ENCODE measurements around the gene PRDX2.

The PRDX2 gene

DNA sequence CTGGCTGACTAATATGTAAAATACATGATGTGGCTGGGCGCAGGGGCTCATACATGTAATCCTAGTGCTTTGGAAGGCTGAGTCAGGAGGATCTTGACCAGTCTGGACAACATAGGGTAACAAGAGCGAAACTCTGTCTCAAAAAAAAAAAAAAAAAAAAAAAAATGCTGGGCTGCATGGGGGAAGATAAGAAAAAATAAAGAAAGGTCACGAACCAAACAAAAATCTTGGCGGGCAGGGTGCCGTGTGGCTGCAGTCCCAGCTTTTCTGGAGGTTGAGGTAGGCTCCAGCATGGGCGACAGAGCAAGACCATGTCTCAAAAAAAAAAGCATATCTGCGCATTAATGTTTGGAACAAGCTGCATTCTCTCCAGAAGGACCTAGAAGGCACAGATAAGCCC, 13.5 kb upstream of the PRDX2 start:
- TF ChIP-seq, protein P1, sequence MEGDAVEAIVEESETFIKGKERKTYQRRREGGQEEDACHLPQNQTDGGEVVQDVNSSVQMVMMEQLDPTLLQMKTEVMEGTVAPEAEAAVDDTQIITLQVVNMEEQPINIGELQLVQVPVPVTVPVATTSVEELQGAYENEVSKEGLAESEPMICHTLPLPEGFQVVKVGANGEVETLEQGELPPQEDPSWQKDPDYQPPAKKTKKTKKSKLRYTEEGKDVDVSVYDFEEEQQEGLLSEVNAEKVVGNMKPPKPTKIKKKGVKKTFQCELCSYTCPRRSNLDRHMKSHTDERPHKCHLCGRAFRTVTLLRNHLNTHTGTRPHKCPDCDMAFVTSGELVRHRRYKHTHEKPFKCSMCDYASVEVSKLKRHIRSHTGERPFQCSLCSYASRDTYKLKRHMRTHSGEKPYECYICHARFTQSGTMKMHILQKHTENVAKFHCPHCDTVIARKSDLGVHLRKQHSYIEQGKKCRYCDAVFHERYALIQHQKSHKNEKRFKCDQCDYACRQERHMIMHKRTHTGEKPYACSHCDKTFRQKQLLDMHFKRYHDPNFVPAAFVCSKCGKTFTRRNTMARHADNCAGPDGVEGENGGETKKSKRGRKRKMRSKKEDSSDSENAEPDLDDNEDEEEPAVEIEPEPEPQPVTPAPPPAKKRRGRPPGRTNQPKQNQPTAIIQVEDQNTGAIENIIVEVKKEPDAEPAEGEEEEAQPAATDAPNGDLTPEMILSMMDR (IDR thresholded peaks at IDR 0.05; ENCODE audit: low read depth, low read length): no peak
- H3K4me3 ChIP-seq (ENCODE audit: low read depth, low read length): no peak overlapping the region

DNA sequence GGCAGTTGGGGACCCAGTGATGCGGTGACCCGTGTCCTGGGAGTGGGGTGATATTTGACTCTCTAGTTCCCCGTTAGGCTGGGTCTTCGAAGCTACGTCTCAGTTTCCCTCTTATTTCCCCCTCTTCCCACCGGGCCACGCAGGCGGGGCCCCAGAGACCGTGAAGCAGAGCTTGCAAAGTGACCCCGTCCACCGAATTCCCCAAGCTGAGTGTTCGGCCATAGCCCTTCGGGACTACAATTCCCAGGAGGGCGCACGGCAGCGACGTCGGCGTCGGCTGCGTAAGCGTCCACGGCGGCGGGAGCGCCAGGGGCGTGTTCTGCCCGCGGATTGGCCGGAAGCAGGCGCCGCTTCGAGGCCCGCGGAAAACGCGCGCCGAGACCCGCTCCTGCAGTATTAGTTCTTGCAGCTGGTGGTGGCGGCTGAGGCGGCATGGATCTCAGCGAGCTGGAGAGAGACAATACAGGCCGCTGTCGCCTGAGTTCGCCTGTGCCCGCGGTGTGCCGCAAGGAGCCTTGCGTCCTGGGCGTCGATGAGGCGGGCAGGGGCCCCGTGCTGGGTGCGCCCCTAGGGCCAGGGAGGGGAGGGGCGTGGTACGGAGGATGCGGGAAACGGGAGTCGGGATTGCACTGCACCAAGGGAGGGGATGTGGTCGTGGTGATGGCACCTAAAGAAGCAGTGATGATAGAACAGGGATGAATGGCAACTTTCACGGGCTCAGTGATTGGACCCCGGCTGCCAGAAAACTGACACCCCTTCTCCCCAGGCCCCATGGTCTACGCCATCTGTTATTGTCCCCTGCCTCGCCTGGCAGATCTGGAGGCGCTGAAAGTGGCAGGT, 4.9 kb upstream of the PRDX2 start, which contains the start of gene RNASEH2A:
Gene RNASEH2A (plus strand): TSS at position 343 of the 840 bp plus-strand sequence. CDS start 90 bp downstream, at position 433.
- peak within 1 kb of the TSS; percentile 78 for H3K4me3 ChIP-seq (ENCODE audit: low read depth, low read length)

DNA sequence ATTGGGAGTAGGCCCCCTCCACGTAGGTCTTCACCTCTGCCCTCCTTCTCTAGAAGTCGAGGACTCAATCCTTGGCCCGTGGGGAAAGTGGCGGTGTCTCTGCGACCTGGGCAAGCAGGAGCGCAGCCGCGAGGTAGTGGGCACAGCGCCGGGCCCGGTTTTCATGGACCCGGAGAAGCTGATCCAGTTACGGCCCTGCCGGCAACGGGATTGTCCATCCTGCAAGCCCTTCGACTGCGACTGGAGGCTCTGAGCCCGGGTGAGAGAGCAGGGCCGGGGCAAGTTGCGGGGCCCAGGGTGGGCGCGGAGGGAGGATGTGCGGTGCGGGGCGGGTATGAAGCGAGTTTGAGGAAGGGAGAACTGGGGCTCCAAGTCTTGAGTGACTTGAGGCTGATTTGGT, 2.5 kb upstream of the PRDX2 start:
- TF ChIP-seq, protein P1 (IDR thresholded peaks at IDR 0.05; ENCODE audit: low read depth, low read length): no peak
- H3K4me3 ChIP-seq (ENCODE audit: low read depth, low read length): no peak overlapping the region

More for the DNA sequence above, 4.9 kb upstream of the PRDX2 start, which contains the start of gene RNASEH2A:
- TF ChIP-seq, protein P1 (IDR thresholded peaks at IDR 0.05; ENCODE audit: low read depth, low read length): no peak

DNA sequence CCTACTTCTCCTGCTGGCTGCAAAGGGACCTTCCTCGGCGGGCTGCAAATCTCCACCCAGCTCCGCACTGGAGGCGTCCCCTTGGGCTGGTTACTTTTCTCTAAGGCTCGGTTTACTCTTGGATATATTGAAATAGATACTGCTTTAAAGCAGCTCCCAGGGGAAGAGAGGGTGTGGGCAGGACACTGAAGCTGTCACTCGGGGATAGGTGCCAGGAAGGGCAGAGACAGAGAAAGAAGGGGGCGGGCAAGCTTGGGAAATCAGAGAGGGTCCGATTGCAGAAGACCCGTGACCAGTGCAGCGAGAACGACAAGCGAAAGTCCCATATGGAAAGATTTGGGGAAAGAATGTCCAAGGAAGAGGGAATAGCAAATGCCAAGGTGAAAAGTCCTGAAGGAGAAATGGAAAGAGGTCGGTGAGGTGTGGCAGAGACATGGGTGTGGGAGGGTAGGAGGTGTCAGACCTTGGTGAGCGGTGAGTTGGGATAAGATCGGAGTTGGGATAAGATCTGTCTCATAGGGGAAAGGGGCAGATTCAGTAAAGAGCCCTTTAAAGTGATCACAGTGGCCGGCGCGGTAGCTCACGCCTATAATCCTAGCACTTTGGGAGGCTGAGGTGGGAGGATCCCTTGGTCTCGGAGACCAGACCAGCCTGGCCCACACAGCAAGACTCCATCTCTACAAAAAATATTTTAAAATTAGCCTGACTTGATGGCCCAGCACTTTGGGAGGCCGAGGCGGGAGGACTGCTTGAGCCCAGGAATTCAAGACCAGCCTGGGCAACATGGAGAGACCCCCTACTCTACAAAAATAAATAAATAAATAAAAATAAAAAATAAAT, 887 bp upstream of the PRDX2 start:
- H3K4me3 ChIP-seq (ENCODE audit: low read depth, low read length): peak overlapping the region; percentile 81
- TF ChIP-seq, protein P1 (IDR thresholded peaks at IDR 0.05; ENCODE audit: low read depth, low read length): no peak

DNA sequence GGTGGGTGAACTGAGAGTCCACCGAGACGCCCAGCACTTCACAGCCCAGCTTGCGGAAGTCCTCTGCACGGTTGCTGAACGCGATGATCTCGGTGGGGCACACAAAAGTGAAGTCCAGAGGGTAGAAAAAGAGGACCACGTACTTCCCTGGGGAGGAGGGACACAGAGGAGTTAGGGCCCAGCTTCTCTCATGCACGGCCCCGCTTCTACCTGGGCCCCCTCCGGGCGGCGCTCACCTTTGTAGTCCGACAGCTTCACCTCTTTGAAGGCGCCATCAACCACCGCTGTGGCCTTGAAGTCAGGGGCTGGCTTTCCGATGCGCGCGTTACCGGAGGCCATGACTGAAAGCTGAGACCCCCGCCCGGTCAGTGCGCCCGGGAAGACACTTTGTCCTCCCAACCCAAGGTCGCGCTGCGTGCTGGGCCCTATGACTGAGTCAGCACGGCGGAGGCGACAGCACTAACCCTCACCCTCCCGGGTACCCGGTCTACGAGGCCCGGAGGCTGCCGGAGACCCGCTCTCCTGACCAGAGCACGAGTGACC, 606 bp downstream of the PRDX2 start:
- peak overlapping the region; percentile 81 for H3K4me3 ChIP-seq (ENCODE audit: low read depth, low read length)
- TF ChIP-seq, protein P1 (IDR thresholded peaks at IDR 0.05; ENCODE audit: low read depth, low read length): no peak

DNA sequence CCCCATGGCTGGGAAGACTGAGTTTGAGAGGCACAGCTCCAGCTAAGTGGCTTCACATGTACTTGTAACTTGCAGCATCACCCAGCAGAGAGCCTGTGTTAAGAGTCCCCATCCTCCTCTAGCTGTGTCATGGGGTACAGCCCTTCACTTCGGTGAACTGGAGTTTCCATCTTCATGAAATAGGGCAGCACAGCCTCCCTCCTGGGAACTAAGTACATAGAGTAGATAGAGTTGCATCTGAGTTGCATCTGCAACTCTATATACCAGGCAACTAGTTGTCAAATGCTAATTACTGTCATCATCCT, 1.2 kb downstream of the PRDX2 start:
- TF ChIP-seq, protein P1 (IDR thresholded peaks at IDR 0.05; ENCODE audit: low read depth, low read length): no peak
- H3K4me3 ChIP-seq (ENCODE audit: low read depth, low read length): peak overlapping the region; percentile 81
